DOHH2 (cell line): ENCODE results near the gene SEZ6L2.

Experiments used
- H3F3A ChIP-seq: fragments of 200-600 bp; sonication (generic), shearing (Covaris generic); 2 replicates; pipeline ENCODE4 v1.6.0; 2016; ENCODE audit warnings: antibody characterized with exemption, mild to moderate bottlenecking; ENCODE audit not compliant: control insufficient read depth, insufficient read depth
- H3K27ac ChIP-seq: fragments of 200-600 bp; sonication (generic); 2 replicates; pipeline ENCODE4 v1.5.1; 2014; ENCODE audit warnings: low read depth, mild to moderate bottlenecking, low read length, moderate library complexity
- H3K27me3 ChIP-seq: fragments of 200-600 bp; sonication (generic); 2 replicates; pipeline ENCODE4 v1.6.1; 2014; ENCODE audit warnings: mild to moderate bottlenecking, low read length, mixed read lengths; ENCODE audit not compliant: control insufficient read depth
- H3K36me3 ChIP-seq: fragments of 200-600 bp; sonication (generic); 2 replicates; pipeline ENCODE4 v1.6.1; 2014; ENCODE audit warnings: mild to moderate bottlenecking, low read length, moderate library complexity, mixed read lengths; ENCODE audit not compliant: control insufficient read depth
- H3K4me1 ChIP-seq: fragments of 200-600 bp; sonication (generic); 2 replicates; pipeline ENCODE4 v1.6.1; 2014; ENCODE audit warnings: mild to moderate bottlenecking, low read length, mixed read lengths; ENCODE audit not compliant: control insufficient read depth
- H3K4me2 ChIP-seq: fragments of 200-600 bp; sonication (generic); 2 replicates; pipeline ENCODE4 v1.6.0; 2014; ENCODE audit warnings: mild to moderate bottlenecking, low read length, moderate library complexity
- H3K4me3 ChIP-seq: fragments of 200-600 bp; sonication (generic); 2 replicates; pipeline ENCODE4 v1.5.1; 2014; ENCODE audit warnings: mild to moderate bottlenecking, low read length, mixed read lengths
- H3K79me2 ChIP-seq: fragments of 200-600 bp; sonication (generic); 2 replicates; pipeline ENCODE4 v1.6.1; 2014; ENCODE audit warnings: mild to moderate bottlenecking, low read length, mixed read lengths; ENCODE audit not compliant: control insufficient read depth
- H3K9me2 ChIP-seq: fragments of 200-600 bp; sonication (generic); replicated peaks from 2 replicates; pipeline ENCODE4 v1.6.1; 2014; ENCODE audit warnings: mild to moderate bottlenecking, low read length, mixed read lengths; ENCODE audit not compliant: control insufficient read depth
- H3K9me3 ChIP-seq: fragments of 200-600 bp; sonication (generic); 2 replicates; pipeline ENCODE4 v1.6.1; 2014; ENCODE audit warnings: antibody characterized with exemption, low read length, mixed read lengths; ENCODE audit not compliant: control insufficient read depth, insufficient read depth
- H4K20me1 ChIP-seq: fragments of 200-600 bp; sonication (generic); 2 replicates; pipeline ENCODE4 v1.6.0; 2014; ENCODE audit warnings: low read depth, mild to moderate bottlenecking, antibody characterized with exemption, low read length, moderate library complexity; ENCODE audit not compliant: control insufficient read depth, insufficient read depth
- CTCF ChIP-seq: fragments of 200-600 bp; sonication (generic); IDR thresholded peaks from one replicate; pipeline ENCODE4 v1.5.1; 2014; ENCODE audit warnings: antibody characterized with exemption, mild to moderate bottlenecking, low read depth, low read length; ENCODE audit not compliant: poor library complexity, severe bottlenecking
- EZH2phosphoT487 ChIP-seq: fragments of 200-600 bp; sonication (generic); IDR thresholded peaks from 2 replicates; pipeline ENCODE4 v1.6.1; 2017; ENCODE audit warnings: borderline replicate concordance, mild to moderate bottlenecking, antibody characterized with exemption, low read length, moderate library complexity, mixed read lengths

The SEZ6L2 gene

DNA sequence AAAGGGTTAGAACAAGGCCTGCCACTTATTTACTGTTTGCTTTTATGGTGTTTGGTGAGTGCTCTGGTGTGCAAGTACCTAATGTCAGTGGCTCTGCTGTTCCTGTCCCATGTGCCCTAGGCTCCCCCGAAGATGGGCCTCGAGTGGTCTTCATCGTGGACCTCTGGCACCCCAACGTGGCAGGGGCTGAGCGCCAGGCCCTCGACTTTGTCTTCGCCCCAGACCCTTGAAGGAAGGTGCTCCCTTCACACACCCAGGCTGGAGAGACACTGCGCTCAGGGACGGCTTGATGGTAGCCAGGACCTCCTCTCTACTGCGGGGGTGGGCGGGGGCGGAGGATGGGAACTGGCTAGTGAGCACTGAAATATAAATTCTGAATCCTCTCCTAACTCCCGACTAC lies 6.3 kb upstream of the SEZ6L2 start:
- Histone ChIP-seq H4K20me1 (no peaks in the 10 kb centered on the region), H3K9me3 (no peaks in the 10 kb centered on the region), H3K4me1 (peaks cover 5% of the 10 kb centered on the region), H3K27me3 (no peaks in the 10 kb centered on the region), H3K36me3 (no peaks in the 10 kb centered on the region), H3K79me2 (no peaks in the 10 kb centered on the region), H3F3A (no peaks in the 10 kb centered on the region), H3K9me2 (no peaks in the 10 kb centered on the region), H3K27ac (no peak overlapping the region), H3K4me2 (no peak overlapping the region), H3K4me3 (no peak overlapping the region)
- no peak for TF ChIP-seq CTCF
- no peak for TF ChIP-seq EZH2phosphoT487

DNA sequence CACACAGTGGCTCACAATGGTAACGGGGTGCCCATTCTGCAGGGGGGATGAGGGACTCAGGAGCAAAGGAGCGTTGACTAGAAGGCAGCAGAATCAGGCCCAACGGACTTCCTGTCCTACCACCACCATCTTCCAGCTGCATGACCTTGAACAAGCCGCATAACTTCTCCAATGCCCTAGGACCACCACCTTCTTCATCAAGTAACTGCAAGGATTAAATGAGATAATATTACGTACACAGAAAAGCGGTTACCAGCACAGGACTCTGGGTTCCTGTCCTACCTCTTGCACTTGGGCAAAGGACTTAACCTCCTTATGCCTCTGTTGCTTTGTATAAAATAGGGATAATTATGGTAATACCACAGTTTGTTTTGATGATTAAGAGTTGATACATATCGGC lies 5.6 kb upstream of the SEZ6L2 start:
- Histone ChIP-seq H4K20me1 (no peaks in the 10 kb centered on the region), H3F3A (no peaks in the 10 kb centered on the region), H3K79me2 (no peaks in the 10 kb centered on the region), H3K36me3 (no peaks in the 10 kb centered on the region), H3K4me2 (no peak overlapping the region), H3K27ac (no peak overlapping the region), H3K9me3 (no peaks in the 10 kb centered on the region), H3K27me3 (no peaks in the 10 kb centered on the region), H3K4me1 (peaks cover 9% of the 10 kb centered on the region), H3K9me2 (no peaks in the 10 kb centered on the region), H3K4me3 (no peak overlapping the region)
- TF ChIP-seq EZH2phosphoT487: no peak
- no peak for TF ChIP-seq CTCF

- peaks cover 11% of the 10 kb centered on the region for H3K27me3 ChIP-seq
- TF ChIP-seq CTCF (no peak), EZH2phosphoT487 (no peak)
- H3K4me2 ChIP-seq: no peak overlapping the region
- no peaks in the 10 kb centered on the region for H4K20me1 ChIP-seq
- H3K9me2 ChIP-seq: no peaks in the 10 kb centered on the region
- no peaks in the 10 kb centered on the region for H3K79me2 ChIP-seq
- no peak overlapping the region for H3K27ac ChIP-seq
- H3K36me3 ChIP-seq: no peaks in the 10 kb centered on the region
- H3K9me3 ChIP-seq: no peaks in the 10 kb centered on the region
- H3K4me3 ChIP-seq: no peak overlapping the region
- peaks cover 10% of the 10 kb centered on the region for H3K4me1 ChIP-seq
- H3F3A ChIP-seq: no peaks in the 10 kb centered on the region
Measured at GRCh38 chr16:29903590-29903989, 4.2 kb upstream of the SEZ6L2 start.

DNA sequence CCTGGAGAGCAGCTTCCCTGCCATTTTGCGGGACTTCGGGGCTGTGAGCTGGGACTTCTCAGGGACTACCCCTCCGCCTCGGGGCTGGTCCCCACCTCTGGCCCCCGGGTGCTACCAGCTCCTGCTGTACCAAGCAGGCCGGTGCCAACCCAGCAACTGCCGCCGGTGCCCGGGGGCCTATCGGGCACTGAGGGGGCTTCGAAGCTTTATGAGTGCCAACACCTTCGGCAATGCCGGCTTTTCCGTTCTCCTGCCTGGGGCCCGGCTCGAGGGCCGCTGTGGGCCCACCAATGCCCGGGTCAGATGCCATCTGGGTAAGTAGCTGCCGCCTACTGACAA lies 2.2 kb upstream of the SEZ6L2 start:
- Histone ChIP-seq H3K27ac (no peak overlapping the region), H3K36me3 (no peaks in the 10 kb centered on the region), H4K20me1 (no peaks in the 10 kb centered on the region), H3K79me2 (no peaks in the 10 kb centered on the region), H3K4me2 (no peak overlapping the region), H3K9me2 (no peaks in the 10 kb centered on the region), H3K9me3 (no peaks in the 10 kb centered on the region), H3K27me3 (peaks cover 26% of the 10 kb centered on the region), H3F3A (no peaks in the 10 kb centered on the region), H3K4me1 (peaks cover 10% of the 10 kb centered on the region), H3K4me3 (no peak overlapping the region)
- no peak for TF ChIP-seq EZH2phosphoT487
- no peak for TF ChIP-seq CTCF
